Measurements from ENCODE around the gene A3GALT2.

- TF ChIP-seq EZH2 (IDR thresholded peaks at IDR 0.05; ENCODE audit: insufficient read depth, poor library complexity, severe bottlenecking), result no peak
- no peak for TF ChIP-seq EZH2phosphoT487 (IDR thresholded peaks at IDR 0.05; ENCODE audit: insufficient read depth, low read depth)
These were observed 22.6 kb upstream of the A3GALT2 start for GRCh38 chr1:33343539-33343938.
